Measurements from ENCODE around the gene AKNA. TPM values are rescaled to one million over a fixed set of nuclear protein-coding genes. Genes with fewer than 3 reads are reported as not detected.

Gene AKNA
- total RNA-seq, 1 experiment from 2014 or later = 3.9 TPM

DNA sequence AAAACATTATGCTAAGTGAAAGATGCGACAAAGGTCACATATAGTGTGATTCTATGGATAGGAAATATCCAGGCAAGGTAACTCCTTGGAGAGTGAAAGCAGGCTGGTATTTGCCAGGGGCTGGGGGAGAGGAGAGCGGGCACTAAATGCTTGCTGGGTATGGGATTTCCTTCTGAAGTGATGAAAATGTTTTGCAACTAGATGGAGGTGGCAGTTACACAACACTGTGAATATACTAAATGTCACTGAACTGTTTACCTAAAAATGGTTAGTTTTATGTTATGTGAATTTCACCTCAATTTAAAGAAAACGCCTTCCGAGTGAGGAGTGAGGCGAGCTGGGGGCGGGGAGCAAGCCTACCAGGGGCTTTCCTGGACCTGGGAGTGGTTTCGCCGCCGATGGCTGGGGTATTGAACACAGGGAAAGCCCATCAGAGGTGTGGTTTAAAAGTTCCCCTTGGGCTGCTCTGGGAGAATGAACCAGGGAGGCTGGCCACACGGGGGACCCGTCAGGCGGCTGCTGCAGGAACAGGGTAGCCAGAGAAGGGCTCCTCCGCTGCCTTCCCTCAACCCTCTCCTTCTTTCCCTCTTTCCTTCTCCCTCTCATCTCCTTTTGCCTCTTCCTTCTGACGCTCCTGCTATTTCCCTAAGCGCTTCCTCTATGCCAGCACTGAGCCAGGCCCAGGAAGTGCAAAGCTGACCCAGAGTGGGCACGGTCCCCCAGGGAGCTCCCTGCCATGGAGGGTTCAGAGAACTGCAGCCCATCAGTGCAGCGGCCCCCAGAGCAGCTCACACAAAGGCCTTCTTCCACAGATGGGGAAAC, 4.9 kb downstream of the AKNA start:
- CTCF ChIA-PET = interaction anchor here (0.6 kb wide), 1 partner anchor 10 kb away, joined by 3 read pairs; no protein-coding TSS in a partner anchor
- BruUV-seq (replicated peaks) = no TSS peak
- H3K36me3 Mint-ChIP-seq (ENCODE audit: insufficient read depth, unreplicated experiment) = no peaks in the 10 kb centered on the region
- H3K4me3 Mint-ChIP-seq (ENCODE audit: low read depth, unreplicated experiment) = no peak overlapping the region
- TF ChIP-seq, protein P1, sequence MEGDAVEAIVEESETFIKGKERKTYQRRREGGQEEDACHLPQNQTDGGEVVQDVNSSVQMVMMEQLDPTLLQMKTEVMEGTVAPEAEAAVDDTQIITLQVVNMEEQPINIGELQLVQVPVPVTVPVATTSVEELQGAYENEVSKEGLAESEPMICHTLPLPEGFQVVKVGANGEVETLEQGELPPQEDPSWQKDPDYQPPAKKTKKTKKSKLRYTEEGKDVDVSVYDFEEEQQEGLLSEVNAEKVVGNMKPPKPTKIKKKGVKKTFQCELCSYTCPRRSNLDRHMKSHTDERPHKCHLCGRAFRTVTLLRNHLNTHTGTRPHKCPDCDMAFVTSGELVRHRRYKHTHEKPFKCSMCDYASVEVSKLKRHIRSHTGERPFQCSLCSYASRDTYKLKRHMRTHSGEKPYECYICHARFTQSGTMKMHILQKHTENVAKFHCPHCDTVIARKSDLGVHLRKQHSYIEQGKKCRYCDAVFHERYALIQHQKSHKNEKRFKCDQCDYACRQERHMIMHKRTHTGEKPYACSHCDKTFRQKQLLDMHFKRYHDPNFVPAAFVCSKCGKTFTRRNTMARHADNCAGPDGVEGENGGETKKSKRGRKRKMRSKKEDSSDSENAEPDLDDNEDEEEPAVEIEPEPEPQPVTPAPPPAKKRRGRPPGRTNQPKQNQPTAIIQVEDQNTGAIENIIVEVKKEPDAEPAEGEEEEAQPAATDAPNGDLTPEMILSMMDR (IDR thresholded peaks at IDR 0.05; ENCODE audit: unreplicated experiment) = no peak
- H3K4me1 Mint-ChIP-seq (ENCODE audit: low read depth, unreplicated experiment) = no peaks in the 10 kb centered on the region
- intact Hi-C loops (cut with micrococcal nuclease; ENCODE audit: unreplicated experiment) = no loop called here
- H3K27me3 Mint-ChIP-seq (ENCODE audit: unreplicated experiment) = no peaks in the 10 kb centered on the region
- no peak overlapping the region for H3K27ac Mint-ChIP-seq (ENCODE audit: unreplicated experiment)
- no peaks in the 10 kb centered on the region for H3K9me3 Mint-ChIP-seq (ENCODE audit: low read depth, unreplicated experiment)
- no peak for DNase-seq

DNA sequence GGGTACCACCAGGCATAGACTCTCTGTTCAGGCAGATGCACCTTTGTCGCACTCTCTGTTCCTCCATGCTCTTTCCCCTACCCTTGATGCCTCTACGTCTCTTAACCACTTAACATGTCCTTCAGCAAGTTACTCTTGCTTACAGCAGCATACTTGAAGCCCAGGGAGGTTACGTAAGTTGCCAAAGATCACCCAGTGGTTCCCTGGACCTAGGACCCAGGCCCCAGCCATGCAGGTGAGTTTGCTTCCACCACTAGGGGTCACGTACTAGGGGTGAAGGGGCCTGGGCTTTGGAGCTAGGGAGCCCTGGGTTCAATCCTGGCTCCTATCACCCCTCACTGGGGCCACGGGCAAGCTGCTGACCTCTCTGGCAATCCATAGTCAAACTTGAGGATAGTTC, 8.9 kb downstream of the AKNA start:
- CTCF ChIA-PET = no interaction called here
- no peaks in the 10 kb centered on the region for H3K4me1 Mint-ChIP-seq (ENCODE audit: low read depth, unreplicated experiment)
- H3K9me3 Mint-ChIP-seq (ENCODE audit: low read depth, unreplicated experiment) = no peaks in the 10 kb centered on the region
- TF ChIP-seq, protein P1 (IDR thresholded peaks at IDR 0.05; ENCODE audit: unreplicated experiment) = no peak
- H3K27ac Mint-ChIP-seq (ENCODE audit: unreplicated experiment) = no peak overlapping the region
- no TSS peak for BruUV-seq (replicated peaks)
- no peaks in the 10 kb centered on the region for H3K27me3 Mint-ChIP-seq (ENCODE audit: unreplicated experiment)
- no peak for DNase-seq
- no peaks in the 10 kb centered on the region for H3K36me3 Mint-ChIP-seq (ENCODE audit: insufficient read depth, unreplicated experiment)
- H3K4me3 Mint-ChIP-seq (ENCODE audit: low read depth, unreplicated experiment) = no peak overlapping the region
- intact Hi-C loops (cut with micrococcal nuclease; ENCODE audit: unreplicated experiment) = no loop called here

DNA sequence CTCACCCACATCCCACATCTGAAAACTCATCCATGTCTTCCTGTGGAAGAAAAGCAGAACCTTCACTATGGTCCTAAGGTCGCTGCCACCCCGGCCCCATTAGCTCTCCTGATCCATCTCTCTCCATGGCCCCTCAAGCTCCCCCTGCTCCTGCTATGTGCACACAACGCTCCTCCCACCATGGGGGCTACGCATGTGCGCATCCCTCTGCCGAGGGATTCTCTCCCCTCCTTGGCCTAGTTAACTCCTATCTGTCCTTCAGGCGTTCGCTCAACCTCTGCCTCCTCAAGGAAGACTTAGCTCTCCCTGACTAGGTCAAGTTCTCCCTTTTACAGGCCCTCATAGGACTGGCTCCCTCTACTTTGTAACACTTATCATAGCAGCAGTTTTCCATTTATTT, 9.8 kb downstream of the AKNA start:
- BruUV-seq (replicated peaks) = no TSS peak
- Mint-ChIP-seq H3K9me3 (ENCODE audit: low read depth, unreplicated experiment) (no peaks in the 10 kb centered on the region), H3K27ac (ENCODE audit: unreplicated experiment) (no peak overlapping the region), H3K4me3 (ENCODE audit: low read depth, unreplicated experiment) (no peak overlapping the region), H3K27me3 (ENCODE audit: unreplicated experiment) (no peaks in the 10 kb centered on the region), H3K36me3 (ENCODE audit: insufficient read depth, unreplicated experiment) (no peaks in the 10 kb centered on the region), H3K4me1 (ENCODE audit: low read depth, unreplicated experiment) (no peaks in the 10 kb centered on the region)
- TF ChIP-seq, protein P1 (IDR thresholded peaks at IDR 0.05; ENCODE audit: unreplicated experiment) = no peak
- DNase-seq = no peak
- intact Hi-C loops (cut with micrococcal nuclease; ENCODE audit: unreplicated experiment) = no loop called here
- CTCF ChIA-PET = no interaction called here

DNA sequence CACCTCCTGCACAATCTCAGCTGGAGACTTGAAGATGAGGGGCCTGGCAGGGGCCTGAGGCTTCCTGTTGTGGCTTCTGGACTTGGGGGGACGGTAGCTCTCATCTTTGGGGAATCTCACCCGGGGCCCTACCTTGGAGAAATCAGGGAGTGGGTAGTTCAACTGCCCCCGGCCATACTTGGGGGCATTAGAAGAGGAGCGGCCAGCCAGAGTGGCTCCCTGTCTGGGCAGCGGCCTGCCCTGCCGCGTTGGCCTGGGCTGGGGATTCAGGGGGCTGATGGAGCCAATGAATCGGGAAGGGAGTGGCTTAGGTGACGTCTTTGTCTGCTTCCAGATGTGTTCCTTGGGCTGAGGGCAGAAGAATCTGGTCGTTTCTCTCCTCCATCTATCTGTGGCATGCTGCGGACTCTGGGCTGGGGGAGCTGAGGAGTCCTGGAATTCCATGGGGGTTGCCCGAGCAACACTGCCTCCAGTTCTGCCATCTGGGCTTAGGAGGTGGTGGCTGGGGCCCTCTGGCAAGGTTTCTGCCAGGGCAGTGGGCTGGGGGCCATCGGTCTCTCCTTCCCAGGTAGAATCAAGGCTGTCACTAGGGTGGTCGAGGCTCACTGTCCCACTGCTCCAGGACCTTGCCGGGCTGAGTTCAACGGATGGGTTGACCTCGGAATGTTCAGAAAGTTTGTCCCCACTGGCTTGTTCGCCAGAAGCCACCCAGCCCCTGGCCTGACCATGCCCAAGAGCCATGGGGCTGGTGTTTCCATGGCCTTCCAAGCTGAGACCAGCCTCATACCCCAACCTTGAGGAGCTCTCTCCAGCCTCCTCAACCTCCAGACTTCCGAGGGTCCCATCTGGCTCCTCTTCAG, 11.0 kb downstream of the AKNA start:
- Mint-ChIP-seq H3K4me1 (ENCODE audit: low read depth, unreplicated experiment) (no peaks in the 10 kb centered on the region), H3K4me3 (ENCODE audit: low read depth, unreplicated experiment) (no peak overlapping the region), H3K27ac (ENCODE audit: unreplicated experiment) (no peak overlapping the region), H3K27me3 (ENCODE audit: unreplicated experiment) (no peaks in the 10 kb centered on the region), H3K36me3 (ENCODE audit: insufficient read depth, unreplicated experiment) (no peaks in the 10 kb centered on the region), H3K9me3 (ENCODE audit: low read depth, unreplicated experiment) (no peaks in the 10 kb centered on the region)
- CTCF ChIA-PET = no interaction called here
- intact Hi-C loops (cut with micrococcal nuclease; ENCODE audit: unreplicated experiment) = no loop called here
- TF ChIP-seq, protein P1 (IDR thresholded peaks at IDR 0.05; ENCODE audit: unreplicated experiment) = no peak
- DNase-seq = no peak
- no TSS peak for BruUV-seq (replicated peaks)

Measured in Calu3 (cell line).